HG02571 (cell line): ENCODE measurements around the gene SCMH1.

Experiments
- ATAC-seq: cut with Tn5 transposase; IDR thresholded peaks from one replicate; pipeline ENCODE4 v1.9.1; 2021; ENCODE audit warnings: mild to moderate bottlenecking, moderate library complexity; ENCODE audit not compliant: unreplicated experiment

The SCMH1 gene

DNA sequence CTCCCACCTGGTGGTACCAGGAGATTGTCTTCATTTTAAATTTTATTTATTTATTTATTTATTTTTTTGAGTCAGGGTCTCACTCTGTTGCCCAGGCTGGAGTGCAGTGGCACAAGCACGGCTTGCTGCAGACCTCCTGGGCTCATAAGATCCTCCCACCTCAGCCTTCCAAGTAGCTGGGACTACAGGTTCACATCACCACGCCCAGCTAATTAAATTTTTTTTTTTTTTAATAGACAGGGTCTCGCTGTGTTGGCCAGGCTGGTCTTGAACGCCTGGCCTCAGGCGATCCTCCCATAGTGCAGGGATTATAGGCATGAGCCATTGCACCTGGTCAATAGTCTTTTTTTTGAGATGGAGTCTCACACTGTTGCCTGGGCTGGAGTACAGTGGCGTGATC lies 229.1 kb downstream of the SCMH1 start:
- ATAC-seq: no peak

DNA sequence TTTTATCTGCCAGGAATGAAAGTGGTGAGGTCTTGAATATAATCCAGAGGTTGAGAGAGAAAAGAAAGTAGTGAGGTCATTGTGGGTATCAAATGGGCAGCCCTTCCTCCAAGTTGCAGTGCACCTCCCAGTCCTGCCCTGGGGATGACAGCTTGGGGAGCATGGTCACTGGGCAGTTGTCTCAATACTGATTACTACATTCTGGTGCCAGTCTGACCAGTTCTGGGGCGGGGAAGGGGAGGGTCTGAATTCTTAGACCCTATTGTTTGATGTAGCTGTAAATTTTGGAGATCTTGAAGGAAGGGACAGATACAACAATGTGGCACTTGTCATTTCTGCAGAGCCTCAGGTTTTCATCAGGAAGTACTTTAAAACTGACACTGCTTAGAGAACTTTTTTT lies 231.8 kb downstream of the SCMH1 start:
- no peak for ATAC-seq

DNA sequence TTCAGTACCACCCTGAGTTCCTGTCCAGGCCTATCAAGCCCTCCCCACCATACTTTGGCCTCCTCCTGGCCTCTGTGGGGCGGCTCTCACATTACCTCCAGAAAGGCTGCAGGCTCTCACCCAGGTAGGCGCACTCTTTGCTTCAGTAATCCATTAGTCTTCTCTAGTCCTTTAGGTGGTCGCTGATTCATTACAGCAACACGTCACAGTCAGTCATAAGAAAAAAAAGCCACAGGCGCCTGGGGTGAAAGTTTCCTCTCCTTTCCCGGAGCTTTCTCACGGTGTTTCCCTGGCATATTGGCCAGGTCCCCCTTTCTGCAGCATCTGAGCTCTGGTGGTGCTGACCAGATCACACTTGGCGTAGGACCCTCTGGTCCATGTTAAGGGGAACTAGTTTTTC lies 232.6 kb downstream of the SCMH1 start:
- ATAC-seq: no peak

DNA sequence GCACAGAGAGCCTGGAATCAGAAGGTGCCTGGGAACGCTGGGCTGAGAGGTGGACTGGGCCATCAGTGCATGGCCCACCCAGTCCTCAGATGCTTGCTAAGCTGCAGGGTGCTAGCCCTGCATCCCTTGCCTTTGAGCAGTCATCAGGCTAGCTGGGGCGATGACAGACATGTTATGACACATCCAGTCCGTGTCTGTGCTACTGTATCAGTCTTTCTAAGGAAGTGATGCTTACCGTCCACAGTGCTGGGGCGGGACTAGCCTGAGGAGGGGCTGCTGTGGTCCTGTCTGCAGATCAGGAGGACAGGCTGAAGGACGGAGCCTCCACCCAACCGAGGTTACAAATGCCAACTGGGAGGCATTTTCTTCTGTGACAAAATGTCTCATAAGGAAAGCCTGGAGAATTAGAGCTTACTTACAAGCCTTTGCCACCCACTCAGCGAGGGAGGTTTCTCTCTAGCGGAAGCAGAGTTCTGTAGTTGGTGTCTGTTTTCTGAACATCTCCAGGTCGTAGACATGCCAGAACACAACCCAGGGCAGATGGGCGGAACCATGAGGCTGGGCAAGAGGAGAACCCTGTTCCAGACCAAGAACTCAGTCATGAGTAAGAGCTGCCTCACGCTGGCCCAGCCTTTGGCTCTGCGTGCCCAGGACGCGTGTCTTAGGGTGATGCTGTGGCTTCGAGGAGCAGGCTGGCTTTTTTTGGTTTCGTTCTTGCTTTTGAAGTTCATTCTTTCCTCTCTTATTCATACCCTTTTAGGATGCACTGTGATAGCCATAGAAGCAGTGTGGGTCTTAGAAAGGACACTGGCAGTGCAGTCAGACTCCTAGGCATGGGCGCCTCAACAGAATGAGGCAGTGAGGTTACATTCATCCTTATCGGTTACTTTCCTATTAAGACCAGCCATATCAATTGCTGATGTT lies 234.9 kb downstream of the SCMH1 start:
- no peak for ATAC-seq

DNA sequence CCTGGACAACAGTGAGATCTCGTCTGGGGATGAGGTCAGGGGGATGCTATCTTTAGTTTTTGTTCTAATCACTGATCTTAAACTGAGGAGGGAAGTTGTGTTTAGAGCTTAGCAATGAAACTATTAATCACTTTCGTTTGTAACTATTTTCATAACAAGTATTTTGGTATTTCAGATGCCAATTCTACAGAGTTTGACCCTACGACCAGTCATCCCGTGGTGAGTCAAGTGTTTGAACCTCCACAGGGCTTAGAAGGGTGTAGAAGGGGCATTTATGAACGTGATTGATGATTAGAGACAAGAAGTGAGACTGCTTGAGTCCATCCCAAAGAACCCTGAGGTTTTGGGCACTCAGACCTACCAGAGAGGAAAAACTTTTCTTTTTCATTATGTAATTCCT lies 236.2 kb downstream of the SCMH1 start:
- ATAC-seq: no peak

DNA sequence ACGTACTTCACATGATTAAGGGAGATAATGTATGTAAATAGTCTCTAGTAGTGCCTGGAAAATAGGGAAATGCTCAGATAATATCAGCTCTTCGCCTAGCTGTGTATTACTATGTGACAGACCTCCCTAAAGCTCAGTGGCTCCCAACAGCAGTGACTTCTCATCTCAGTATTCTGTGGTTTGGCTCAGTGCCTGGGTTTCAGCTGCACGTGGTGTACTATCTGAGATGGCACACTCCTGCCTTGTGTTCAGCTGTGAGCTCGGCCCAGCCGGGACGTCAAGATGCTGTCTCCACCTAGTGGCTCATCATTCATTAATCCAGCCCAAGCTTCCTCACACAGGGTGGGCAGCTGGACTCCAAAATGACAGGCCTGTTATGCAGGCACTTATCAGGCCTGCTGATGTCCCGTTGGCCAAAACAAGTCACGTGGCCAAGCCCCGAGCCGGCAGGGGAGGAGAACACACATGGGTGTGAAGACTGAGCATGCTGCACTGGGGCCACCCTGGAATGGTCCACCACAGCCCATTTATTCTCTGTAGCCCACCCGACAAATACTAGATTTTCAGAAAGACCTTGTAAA lies 238.4 kb downstream of the SCMH1 start:
- peak; percentile 97 for ATAC-seq

DNA sequence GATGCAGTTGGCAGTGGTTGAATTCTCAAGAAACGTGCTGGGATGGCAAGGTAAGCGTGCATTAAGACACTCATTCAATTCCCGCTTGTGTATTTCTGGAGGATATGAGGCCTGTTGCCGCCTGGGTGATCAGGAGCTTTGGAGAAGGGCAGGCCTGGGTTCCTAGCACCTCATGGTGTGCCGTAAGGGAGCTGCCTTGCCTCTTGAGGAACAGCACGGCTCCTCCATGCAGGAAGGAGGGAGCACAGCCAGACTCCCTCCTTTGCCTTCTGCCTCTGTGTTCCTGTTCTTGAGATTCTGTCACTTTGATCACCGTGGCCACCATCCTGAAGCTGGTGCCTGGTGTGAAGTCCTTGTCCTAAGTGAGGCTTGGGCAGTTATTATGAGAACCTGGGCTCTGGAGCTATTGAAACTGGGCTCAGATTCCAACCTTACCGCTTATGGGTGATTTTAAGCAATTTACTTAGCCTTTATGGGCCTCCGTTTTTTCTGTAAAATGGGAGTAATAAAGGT lies 238.9 kb downstream of the SCMH1 start:
- no peak for ATAC-seq

DNA sequence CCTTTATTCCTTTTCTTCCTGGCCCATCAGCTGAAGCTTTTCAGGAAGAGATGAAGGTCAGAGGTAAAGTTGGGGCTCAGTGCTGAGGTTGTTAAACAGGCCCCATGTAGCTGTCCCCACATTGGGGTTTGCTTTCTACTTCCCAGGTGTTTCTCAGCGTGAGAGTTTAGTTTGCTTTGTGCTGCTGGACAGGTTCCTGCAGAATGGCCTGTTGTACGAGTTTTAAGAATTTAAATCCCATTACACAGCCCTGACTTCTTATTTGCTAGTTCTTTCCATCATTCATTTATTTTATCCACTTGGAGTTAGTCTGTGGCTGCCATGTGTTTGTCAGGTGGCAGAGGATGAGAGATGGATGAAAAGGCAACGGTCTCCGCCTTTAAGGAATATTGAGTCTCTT lies 243.4 kb downstream of the SCMH1 start:
- ATAC-seq: no peak

DNA sequence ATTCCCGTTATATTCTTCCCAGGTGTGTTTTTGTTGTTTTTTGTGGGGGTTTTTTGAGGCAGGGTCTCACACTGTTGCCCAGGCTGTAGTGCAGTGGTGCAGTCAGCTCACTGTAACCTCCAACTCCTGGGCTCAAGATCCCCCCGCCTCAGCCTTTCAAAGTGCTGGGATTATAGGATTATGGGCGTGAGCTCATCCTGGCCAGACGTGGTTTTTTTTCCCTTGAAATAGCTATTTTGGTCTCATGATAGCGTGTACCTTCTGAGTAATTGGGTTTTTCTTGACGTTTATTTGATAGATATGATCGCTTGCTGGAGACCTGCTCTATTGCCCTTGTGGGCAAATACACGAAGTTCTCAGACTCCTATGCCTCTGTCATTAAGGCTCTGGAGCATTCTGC lies 245.0 kb downstream of the SCMH1 start:
- ATAC-seq: no peak

DNA sequence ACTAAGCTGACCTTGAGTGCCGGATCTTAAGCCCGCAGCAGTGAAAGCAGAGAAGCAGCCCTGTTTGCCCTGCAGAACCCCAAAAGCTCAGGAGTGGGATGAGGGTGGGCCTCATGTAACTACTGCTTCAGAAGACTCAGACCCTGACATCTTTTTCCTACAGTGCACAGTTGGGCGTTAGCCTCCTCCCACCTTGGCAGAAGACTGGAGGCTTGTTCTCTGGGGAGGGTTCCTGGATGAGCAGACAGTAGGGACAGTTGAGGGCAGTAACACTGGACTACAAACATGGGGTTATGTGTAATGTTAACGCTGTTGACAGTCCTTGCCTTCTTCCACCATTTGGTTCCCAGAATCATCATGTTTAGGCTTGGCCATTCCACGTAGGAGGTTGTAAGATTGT lies 253.0 kb downstream of the SCMH1 start:
- ATAC-seq: no peak

DNA sequence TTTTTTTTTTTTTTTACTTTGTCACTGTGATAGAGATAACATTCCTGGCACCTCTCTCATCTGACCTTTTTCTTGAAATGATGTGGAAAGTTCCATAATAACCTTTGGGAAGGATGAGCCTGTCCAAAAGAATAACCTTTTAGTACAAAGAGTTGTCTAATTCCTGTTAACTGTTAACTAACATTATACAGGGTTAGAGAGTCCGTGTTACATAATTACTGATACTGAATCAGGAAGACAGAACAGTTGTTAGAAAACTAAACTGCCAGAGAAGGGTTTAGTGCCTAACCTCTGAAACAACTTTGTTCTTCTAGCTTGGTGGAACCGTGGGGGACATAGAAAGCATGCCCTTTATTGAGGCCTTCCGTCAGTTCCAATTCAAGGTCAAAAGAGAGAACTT lies 253.8 kb downstream of the SCMH1 start:
- no peak for ATAC-seq

DNA sequence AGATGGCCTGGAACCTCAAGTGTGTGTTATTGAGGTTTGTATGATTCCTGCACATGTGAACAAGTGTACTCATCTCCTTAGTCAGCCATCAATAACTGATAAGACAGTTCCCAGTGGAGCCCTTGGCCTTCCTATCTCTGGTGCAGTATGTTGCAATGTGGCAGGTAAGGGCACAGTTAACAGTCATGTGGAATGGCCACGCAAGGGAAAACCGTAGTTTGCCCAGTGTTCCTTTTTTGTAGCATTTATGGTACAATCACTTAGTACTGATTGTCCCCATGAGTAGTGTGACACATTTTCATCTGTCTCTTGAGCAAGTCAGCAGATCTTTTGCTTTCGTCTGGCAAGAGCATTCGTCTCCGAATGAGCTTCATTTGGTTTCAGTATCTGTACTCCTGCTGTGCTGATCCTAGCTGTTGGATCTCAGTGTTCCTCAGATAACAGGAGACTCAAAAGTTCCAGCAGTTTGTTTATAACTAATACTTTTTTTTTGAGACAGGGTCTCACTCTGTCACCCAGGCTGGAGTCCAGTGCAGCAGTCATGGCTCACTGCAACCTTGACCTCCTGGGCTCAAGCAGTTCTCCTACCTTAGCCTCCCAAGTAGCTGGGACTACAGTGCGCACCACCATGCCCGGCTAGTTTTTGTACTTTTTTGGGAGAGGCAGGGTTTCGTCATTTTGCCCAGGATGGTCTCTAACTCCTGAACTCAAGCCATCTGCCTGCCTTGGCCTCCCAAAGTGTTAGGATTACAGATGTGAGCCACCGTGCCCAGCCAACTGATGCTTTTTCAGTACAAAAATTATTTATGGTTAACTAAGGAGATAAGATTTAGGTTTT lies 254.4 kb downstream of the SCMH1 start:
- no peak for ATAC-seq

DNA sequence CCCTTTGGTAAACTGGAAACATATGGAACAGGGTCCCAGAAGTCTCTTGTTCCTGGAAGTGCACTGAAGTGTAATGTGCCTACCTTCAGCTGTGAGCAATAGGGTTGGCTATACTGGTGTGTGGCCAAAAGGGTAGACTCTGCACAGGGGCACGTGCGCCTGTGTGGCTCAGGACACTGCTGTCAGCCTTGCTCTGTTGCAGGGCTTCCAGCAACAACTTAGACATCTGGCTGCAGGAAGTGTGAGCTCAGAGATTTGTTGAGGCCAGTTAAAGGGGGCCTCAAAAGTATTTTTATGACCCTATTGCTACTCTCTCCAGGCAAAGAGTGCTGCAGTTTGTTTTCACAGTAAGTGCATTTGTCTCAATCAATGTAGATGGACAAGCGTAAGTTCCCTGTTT lies 255.2 kb downstream of the SCMH1 start:
- ATAC-seq: no peak

DNA sequence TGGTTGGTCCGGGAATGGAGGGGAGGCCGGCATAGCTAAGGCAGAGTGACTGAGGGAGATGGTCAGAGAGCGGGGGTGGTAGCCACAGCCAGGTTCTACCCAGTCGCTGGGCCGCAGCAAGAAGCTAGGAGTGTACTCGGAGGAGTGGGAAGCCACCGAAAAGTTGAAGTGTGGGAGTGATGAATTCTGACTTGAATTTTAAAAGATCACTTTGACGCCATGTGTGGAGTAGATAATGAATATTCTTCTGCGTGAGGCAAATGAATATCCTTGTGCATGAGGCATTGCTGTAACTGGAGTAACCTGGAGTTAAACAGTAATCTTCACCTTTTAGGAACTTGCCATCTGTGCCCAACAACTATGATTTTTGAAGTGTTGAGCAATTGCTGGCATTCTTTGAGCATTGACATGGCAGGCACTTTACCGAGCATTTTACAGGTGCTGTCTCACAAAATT lies 255.8 kb downstream of the SCMH1 start:
- ATAC-seq: no peak

DNA sequence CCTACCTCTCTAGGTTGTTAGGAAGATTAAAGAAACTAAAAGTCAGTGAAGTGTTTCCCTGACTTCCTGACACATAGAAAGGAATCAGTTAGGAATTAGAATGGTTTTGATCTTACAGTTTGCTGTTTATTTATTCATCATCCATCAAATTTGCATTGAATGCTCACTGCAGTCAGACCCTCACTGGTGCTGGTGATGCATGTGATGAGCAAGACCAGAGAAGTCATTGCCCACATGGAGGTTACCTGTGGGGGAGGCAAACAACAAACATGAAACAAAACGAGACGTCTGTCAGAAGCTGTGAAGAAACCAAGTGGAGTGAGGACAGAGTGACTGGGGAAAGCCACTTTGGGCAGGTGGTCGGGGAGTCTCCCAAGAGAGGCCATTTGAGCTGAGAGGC lies 256.2 kb downstream of the SCMH1 start:
- ATAC-seq: no peak

DNA sequence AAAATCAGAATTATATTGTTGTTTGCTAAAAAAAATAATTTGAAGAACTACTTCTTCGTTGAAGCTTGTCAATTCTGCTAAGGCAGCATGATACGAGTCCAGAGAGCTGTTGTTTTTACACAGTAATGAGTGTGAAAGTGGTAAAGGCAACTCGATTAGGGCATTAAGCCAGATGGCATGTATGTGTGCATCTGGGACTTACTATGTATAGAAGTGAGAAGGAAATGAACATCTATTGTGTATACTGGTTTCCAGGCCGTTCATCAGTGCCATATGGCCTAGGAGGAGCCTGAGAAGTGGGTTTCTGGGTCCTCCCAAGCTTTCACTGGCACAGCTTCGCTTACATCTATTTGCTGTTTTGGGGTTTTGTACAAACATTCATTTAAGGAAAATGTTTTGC lies 256.9 kb downstream of the SCMH1 start:
- ATAC-seq: no peak

DNA sequence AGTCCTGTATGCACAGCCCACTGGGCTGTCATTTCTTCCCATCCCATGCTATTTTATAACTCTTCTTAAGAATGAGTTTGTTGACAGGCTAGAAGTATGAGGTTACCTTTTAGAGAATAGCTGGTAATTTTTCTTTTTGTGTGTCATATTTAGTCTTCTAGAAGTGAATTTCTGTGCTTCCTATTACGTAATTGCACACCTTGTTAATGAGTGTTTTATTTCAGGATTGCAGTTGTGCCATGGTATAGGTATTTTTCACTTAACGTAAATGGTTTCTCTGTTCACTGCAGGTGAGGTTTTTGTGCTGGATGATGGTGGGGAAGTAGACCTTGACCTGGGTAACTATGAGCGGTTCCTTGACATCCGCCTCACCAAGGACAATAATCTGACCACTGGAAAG lies 257.6 kb downstream of the SCMH1 start:
- ATAC-seq: no peak

DNA sequence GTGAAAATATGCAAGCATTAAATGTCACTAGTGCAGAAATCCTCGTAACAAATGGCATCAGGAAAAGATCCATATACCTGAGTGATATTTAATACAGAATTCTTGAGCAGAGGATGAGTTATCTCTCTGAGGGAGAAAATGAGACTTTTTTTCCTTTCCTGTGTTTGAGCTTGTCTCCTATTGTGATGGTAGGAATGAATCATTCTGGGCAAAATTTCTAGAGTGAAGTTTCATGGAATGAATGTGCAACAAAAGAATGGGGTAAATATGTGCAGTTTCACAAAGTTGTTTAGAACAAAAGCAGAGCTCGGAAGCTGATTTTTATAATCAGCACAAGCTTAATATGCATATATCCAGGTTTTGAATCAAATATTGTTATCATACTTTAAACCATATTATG lies 258.0 kb downstream of the SCMH1 start:
- no peak for ATAC-seq

DNA sequence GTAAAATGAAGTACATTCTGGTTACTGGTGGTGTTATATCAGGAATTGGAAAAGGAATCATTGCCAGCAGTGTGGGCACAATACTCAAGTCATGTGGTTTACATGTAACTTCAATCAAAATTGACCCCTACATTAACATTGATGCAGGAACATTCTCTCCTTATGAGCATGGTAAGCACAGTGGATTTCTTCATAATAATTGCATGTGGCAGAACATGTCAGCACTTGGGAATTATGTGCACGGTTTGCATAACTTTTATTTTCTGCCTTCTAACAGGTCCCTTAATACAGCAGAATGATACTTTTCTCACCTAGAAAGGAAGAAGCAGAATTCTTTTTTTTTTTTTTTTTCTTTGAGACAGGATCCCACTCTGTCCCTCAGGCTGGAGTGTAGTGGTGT lies 258.8 kb downstream of the SCMH1 start:
- no peak for ATAC-seq

DNA sequence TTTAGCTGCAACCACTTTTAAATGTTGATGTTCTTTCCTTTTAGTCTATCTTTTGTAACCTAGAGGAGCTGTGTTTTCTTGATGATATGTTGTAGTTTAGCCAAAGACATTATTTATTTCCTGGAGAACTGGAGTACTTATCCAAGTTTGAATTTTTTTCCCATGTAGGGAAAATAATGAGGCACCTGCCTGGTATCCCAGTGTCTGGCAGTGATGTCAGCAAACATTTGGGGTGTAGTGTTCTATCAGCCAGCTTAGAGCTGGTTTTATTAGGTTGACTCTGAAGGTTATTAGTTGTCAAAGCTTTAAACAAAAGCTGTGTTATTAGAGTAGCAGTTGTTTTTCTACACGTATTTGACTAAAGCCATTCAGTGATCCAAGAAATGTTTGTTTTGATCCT lies 259.4 kb downstream of the SCMH1 start:
- ATAC-seq: no peak

DNA sequence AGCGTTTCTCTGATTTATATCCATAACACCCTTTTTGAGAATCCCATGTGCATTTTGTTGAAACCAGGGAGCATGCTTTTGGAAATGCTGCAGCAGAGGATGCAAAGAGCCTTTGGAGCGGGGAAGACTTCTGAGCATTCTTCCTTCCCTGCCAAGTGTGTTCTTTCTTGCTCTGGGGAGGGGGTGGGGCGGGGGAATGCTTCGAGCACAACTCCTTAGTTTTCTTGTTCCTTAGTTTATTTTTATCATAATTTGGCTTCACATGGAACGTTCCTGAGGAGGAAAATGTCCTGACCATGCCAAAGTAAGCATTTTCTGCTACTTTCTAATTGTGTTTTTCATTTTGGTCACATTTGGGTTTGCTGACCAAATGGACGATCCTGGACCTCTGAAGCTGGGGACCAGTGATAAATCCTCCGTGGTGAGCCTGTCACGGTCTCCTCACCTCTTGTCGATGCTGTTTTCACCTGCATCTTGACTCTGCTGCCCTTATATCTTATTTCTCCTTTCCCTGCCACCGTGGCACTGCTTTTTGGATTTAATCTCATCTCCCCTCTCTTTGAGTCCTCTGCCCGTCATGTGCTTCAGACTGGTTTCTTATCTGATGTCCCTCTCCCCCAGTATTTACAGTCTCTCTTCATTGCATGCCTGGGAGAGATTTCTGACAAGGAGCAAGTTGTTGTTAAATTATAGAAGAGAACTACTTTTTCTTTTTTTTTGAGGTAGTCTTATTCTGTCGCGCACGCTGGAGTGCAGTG lies 260.2 kb downstream of the SCMH1 start:
- no peak for ATAC-seq
